DOHH2 (cell line): ENCODE measurements around the gene CCIN.

Source experiments
- H3F3A ChIP-seq: fragments of 200-600 bp; sonication (generic), shearing (Covaris generic); 2 replicates; pipeline ENCODE4 v1.6.0; 2016; ENCODE audit warnings: antibody characterized with exemption, mild to moderate bottlenecking; ENCODE audit not compliant: control insufficient read depth, insufficient read depth
- H3K27ac ChIP-seq: fragments of 200-600 bp; sonication (generic); 2 replicates; pipeline ENCODE4 v1.5.1; 2014; ENCODE audit warnings: low read depth, mild to moderate bottlenecking, low read length, moderate library complexity
- H3K27me3 ChIP-seq: fragments of 200-600 bp; sonication (generic); 2 replicates; pipeline ENCODE4 v1.6.1; 2014; ENCODE audit warnings: mild to moderate bottlenecking, low read length, mixed read lengths; ENCODE audit not compliant: control insufficient read depth
- H3K36me3 ChIP-seq: fragments of 200-600 bp; sonication (generic); 2 replicates; pipeline ENCODE4 v1.6.1; 2014; ENCODE audit warnings: mild to moderate bottlenecking, low read length, moderate library complexity, mixed read lengths; ENCODE audit not compliant: control insufficient read depth
- H3K4me1 ChIP-seq: fragments of 200-600 bp; sonication (generic); 2 replicates; pipeline ENCODE4 v1.6.1; 2014; ENCODE audit warnings: mild to moderate bottlenecking, low read length, mixed read lengths; ENCODE audit not compliant: control insufficient read depth
- H3K4me2 ChIP-seq: fragments of 200-600 bp; sonication (generic); 2 replicates; pipeline ENCODE4 v1.6.0; 2014; ENCODE audit warnings: mild to moderate bottlenecking, low read length, moderate library complexity
- H3K4me3 ChIP-seq: fragments of 200-600 bp; sonication (generic); 2 replicates; pipeline ENCODE4 v1.5.1; 2014; ENCODE audit warnings: mild to moderate bottlenecking, low read length, mixed read lengths
- H3K79me2 ChIP-seq: fragments of 200-600 bp; sonication (generic); 2 replicates; pipeline ENCODE4 v1.6.1; 2014; ENCODE audit warnings: mild to moderate bottlenecking, low read length, mixed read lengths; ENCODE audit not compliant: control insufficient read depth
- H3K9me2 ChIP-seq: fragments of 200-600 bp; sonication (generic); replicated peaks from 2 replicates; pipeline ENCODE4 v1.6.1; 2014; ENCODE audit warnings: mild to moderate bottlenecking, low read length, mixed read lengths; ENCODE audit not compliant: control insufficient read depth
- H3K9me3 ChIP-seq: fragments of 200-600 bp; sonication (generic); 2 replicates; pipeline ENCODE4 v1.6.1; 2014; ENCODE audit warnings: antibody characterized with exemption, low read length, mixed read lengths; ENCODE audit not compliant: control insufficient read depth, insufficient read depth
- H4K20me1 ChIP-seq: fragments of 200-600 bp; sonication (generic); 2 replicates; pipeline ENCODE4 v1.6.0; 2014; ENCODE audit warnings: low read depth, mild to moderate bottlenecking, antibody characterized with exemption, low read length, moderate library complexity; ENCODE audit not compliant: control insufficient read depth, insufficient read depth
- EZH2phosphoT487 ChIP-seq: fragments of 200-600 bp; sonication (generic); IDR thresholded peaks from 2 replicates; pipeline ENCODE4 v1.6.1; 2017; ENCODE audit warnings: borderline replicate concordance, mild to moderate bottlenecking, antibody characterized with exemption, low read length, moderate library complexity, mixed read lengths
- TF ChIP-seq, protein P1 (sequence below): fragments of 200-600 bp; sonication (generic); IDR thresholded peaks from one replicate; pipeline ENCODE4 v1.5.1; 2014; ENCODE audit warnings: antibody characterized with exemption, mild to moderate bottlenecking, low read depth, low read length; ENCODE audit not compliant: poor library complexity, severe bottlenecking

The CCIN gene

DNA sequence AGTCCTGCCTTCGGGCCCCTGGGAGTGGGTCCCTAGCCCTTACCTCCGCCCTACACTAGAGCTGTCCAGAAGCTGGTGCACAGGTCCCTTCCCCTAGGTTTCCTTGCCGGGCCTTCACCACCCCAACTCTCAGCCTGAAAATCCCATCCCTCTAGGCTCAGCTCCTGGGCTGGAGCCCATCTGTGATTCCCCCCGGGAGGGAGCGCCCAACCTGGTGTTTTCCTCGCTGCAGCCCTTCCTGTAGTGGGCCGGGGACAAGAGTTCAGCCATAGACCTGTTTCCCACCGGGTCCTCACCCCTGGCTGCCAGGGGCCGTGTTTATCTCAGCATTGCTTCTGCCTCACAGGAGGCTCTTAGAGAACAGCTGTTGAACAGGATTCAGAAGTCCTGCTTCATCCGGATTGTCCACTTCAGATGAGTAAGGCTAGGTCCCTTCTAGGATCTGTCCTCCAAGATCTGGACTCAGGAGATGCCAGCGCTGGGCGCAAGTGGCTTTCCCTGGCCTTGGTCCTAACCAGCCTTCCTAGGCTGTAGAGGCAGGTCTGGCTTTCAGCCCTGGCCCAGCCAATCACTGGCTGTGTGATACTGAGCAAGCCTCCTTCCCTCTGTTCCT lies 31.7 kb upstream of the CCIN start:
- H3K36me3 ChIP-seq = no peaks in the 10 kb centered on the region
- no peak overlapping the region for H3K27ac ChIP-seq
- peak overlapping the region; percentile 63 for H3K4me3 ChIP-seq
- no peaks in the 10 kb centered on the region for H3K9me2 ChIP-seq
- H3K79me2 ChIP-seq = no peaks in the 10 kb centered on the region
- H3K4me1 ChIP-seq = peaks cover 16% of the 10 kb centered on the region; the same call in 1 of the 2 replicates
- TF ChIP-seq, protein P1, sequence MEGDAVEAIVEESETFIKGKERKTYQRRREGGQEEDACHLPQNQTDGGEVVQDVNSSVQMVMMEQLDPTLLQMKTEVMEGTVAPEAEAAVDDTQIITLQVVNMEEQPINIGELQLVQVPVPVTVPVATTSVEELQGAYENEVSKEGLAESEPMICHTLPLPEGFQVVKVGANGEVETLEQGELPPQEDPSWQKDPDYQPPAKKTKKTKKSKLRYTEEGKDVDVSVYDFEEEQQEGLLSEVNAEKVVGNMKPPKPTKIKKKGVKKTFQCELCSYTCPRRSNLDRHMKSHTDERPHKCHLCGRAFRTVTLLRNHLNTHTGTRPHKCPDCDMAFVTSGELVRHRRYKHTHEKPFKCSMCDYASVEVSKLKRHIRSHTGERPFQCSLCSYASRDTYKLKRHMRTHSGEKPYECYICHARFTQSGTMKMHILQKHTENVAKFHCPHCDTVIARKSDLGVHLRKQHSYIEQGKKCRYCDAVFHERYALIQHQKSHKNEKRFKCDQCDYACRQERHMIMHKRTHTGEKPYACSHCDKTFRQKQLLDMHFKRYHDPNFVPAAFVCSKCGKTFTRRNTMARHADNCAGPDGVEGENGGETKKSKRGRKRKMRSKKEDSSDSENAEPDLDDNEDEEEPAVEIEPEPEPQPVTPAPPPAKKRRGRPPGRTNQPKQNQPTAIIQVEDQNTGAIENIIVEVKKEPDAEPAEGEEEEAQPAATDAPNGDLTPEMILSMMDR = no peak
- TF ChIP-seq EZH2phosphoT487 = no peak
- no peaks in the 10 kb centered on the region for H3K9me3 ChIP-seq
- H3K27me3 ChIP-seq = peaks cover 38% of the 10 kb centered on the region
- peak overlapping the region; percentile 59 for H3K4me2 ChIP-seq
- no peaks in the 10 kb centered on the region for H4K20me1 ChIP-seq
- no peaks in the 10 kb centered on the region for H3F3A ChIP-seq

DNA sequence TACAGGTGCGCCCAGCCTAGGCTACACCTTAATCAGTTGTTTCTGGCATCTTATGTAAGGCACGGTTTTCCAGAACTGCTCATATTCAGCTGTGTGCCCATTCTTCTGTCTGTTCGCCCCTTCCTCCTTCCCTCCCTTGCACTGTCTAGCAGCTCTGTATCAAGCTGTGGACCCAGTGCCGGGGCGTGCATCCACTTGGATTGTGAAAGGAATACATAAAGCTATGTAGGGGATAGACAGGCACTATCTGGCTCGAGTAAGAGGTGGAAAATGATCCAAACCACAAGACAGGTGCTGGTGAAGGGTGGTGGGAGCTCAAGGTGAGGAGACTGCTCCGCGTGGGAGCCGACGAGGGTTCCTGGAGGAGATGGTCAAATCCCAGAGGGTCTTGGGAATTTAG lies 30.7 kb upstream of the CCIN start:
- Histone ChIP-seq H3K4me1 (peaks cover 16% of the 10 kb centered on the region; the same call in 1 of the 2 replicates), H3K27me3 (peaks cover 38% of the 10 kb centered on the region), H3K79me2 (no peaks in the 10 kb centered on the region), H3F3A (no peaks in the 10 kb centered on the region), H3K36me3 (no peaks in the 10 kb centered on the region), H3K9me2 (no peaks in the 10 kb centered on the region), H4K20me1 (no peaks in the 10 kb centered on the region), H3K4me3 (no peak overlapping the region), H3K4me2 (no peak overlapping the region), H3K27ac (no peak overlapping the region), H3K9me3 (no peaks in the 10 kb centered on the region)
- TF ChIP-seq EZH2phosphoT487 = no peak
- TF ChIP-seq, protein P1 = no peak

DNA sequence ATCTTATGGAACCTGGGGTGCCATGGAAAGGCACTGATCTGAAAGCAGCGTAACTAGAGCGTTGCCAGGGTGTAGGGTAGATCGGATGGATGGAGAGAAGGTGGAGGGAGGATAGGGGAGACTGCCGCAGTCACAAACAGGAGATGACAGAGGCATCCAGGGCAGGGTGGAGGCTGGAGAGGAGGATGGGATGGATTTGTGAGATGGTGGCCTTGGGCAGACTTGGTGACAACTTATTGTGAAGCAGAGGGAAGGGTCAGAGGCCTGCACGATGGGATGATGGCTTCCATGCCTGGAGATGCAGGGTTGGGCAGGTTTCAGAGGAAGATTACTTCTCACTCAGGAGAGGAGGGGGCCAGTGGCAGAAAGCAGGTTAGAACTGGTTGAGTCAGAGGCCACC lies 30.3 kb upstream of the CCIN start:
- H3K4me3 ChIP-seq = no peak overlapping the region
- no peaks in the 10 kb centered on the region for H3K9me2 ChIP-seq
- H3K4me2 ChIP-seq = no peak overlapping the region
- H3K4me1 ChIP-seq = peaks cover 16% of the 10 kb centered on the region; the same call in 1 of the 2 replicates
- H3F3A ChIP-seq = no peaks in the 10 kb centered on the region
- H3K79me2 ChIP-seq = no peaks in the 10 kb centered on the region
- H3K36me3 ChIP-seq = no peaks in the 10 kb centered on the region
- H3K27ac ChIP-seq = no peak overlapping the region
- H4K20me1 ChIP-seq = no peaks in the 10 kb centered on the region
- TF ChIP-seq EZH2phosphoT487 = no peak
- TF ChIP-seq, protein P1 = no peak
- peaks cover 38% of the 10 kb centered on the region for H3K27me3 ChIP-seq
- no peaks in the 10 kb centered on the region for H3K9me3 ChIP-seq
